GM12865 (cell line): ENCODE data around the gene NES.

Source experiments
- DNase-seq: peaks from one replicate; pipeline ENCODE4 v3.0.0; 2010; ENCODE audit warnings: low read depth
- H3K4me3 ChIP-seq: 2 replicates; pipeline ENCODE4 v1.5.1; 2011; ENCODE audit warnings: mild to moderate bottlenecking, low read depth, low read length, control low read depth
- TF ChIP-seq, protein P1 (sequence below): IDR thresholded peaks from 2 replicates; pipeline ENCODE4 v1.5.1; 2011; ENCODE audit warnings: low read length, control low read depth, low read depth, inconsistent platforms; ENCODE audit not compliant: insufficient read depth; ENCODE audit errors: missing control alignments

Gene NES

DNA sequence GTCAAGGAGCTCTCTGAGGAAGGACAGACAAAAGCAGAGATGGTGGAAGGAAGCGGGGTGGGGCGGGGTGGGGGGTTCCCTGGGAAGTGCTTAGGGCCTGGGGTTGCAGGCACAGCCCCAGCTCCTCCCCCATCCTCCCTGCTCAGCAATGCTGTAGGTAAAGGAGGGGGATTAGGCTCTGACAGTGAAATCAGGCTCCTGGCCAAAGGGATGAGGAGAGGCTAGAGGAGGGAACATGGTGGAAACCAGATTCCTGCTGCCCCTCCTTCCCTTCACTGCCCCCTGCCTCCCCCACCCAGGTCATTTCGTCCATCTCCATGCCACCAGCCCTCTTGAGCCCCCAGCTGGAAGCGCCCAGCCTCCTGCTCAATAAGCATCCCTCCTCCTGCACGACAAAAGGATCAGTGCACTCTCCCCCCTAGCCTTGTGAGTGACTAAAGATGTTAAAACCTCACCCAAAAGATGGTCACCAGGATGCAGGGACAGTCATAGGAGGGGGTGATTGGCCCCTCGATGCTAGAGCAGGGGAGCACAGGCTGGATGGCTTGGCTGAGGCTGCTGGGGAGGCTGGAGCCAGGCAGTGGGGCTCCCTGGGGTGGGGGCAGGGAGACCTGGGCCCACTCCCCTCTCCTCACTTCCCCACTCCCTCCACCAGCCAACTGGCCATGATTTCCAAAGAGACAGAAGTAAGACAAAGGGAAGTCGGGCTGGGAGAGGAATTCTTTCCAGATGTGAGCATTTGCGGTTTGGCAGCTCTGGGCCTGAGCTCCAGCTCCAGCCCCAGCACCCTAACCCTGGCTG lies 30.4 kb upstream of the NES start:
- no peak overlapping the region for H3K4me3 ChIP-seq
- TF ChIP-seq, protein P1, sequence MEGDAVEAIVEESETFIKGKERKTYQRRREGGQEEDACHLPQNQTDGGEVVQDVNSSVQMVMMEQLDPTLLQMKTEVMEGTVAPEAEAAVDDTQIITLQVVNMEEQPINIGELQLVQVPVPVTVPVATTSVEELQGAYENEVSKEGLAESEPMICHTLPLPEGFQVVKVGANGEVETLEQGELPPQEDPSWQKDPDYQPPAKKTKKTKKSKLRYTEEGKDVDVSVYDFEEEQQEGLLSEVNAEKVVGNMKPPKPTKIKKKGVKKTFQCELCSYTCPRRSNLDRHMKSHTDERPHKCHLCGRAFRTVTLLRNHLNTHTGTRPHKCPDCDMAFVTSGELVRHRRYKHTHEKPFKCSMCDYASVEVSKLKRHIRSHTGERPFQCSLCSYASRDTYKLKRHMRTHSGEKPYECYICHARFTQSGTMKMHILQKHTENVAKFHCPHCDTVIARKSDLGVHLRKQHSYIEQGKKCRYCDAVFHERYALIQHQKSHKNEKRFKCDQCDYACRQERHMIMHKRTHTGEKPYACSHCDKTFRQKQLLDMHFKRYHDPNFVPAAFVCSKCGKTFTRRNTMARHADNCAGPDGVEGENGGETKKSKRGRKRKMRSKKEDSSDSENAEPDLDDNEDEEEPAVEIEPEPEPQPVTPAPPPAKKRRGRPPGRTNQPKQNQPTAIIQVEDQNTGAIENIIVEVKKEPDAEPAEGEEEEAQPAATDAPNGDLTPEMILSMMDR, result no peak
- no peak for DNase-seq

GRCh38 chr1:156706657-156707416 lies 29.6 kb upstream of the NES start:
- H3K4me3 ChIP-seq, result peak overlapping the region; percentile 50
- no peak for DNase-seq
- TF ChIP-seq, protein P1, result no peak

DNA sequence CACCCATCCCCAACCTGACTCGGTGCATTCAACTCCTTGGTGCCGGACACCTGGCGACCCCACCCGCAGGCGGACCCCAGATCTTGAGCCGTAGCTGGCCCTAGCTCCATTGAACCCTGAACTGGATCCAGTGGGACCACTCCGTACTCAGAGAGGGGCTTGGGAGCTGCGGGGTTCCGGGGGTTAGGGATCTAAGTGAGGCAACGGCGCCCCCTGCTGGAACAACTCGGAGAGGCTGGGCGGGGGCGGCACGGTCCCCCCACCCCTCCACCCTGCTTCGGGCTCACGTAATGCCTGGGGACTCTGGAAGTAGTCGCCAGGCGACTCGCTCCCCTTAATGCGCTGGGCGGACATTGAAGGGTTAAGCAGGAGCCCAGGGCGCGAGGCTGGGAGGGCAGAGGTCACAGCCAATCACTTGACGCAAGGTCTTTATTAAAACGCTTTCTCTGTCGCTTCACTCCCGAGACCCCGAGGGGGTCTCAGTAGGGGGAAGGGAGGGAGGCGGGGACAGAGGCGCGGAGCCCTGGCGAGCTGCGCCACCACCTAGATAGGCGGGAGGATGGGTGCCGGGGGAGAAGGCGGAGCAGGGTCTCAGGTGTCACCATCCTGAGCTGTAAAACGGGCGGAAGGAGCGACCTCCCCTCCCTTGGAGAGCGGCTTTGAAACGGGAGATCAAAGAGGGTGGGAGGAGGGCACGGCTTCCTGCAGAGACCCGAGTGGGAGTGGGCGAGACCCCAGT lies 28.9 kb upstream of the NES start:
- peak; percentile 54 for DNase-seq
- TF ChIP-seq, protein P1, result peak; percentile 77
- peak overlapping the region; percentile 50 for H3K4me3 ChIP-seq

DNA sequence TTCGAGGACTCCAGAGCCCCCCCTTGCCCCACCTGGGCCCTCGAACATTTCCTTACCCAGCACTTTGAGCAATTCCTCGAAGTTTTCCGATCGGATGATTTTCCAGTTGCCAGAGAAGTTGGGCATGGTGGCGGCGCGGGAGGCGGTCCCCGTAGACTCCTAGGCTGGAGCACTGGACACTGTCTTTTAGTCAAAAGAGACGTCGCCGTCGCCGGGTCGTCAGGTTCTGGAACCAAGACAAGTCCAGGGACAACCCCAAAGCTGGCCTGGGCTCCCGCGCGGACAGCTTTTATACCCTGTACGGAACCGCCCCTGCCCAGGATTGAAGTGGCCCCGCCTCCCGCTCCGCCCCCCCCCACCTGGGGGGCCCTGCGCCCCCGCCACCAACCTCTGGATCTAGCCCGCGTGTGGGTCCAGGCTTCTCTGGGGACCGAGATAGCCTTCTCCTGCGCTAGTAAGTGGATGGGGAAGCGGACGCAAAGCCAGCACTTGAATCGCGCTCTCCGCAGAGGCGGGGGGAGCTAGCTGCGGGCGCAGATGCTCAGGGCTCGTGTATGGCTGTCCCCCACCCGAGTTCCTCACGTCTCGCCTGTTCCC lies 28.2 kb upstream of the NES start, which contains the start of gene CRABP2:
Gene CRABP2, minus strand, starts transcription at position 263 of the 597 bp plus-strand sequence. Its CDS starts 137 bp downstream, at position 126.
- TF ChIP-seq, protein P1, result no peak
- peak within 1 kb of the TSS; percentile 50 for H3K4me3 ChIP-seq
- no peak for DNase-seq

GRCh38 chr1:156704930-156705320 lies 27.7 kb upstream of the NES start:
- no peak overlapping the region for H3K4me3 ChIP-seq
- TF ChIP-seq, protein P1, result no peak
- DNase-seq, result no peak

DNA sequence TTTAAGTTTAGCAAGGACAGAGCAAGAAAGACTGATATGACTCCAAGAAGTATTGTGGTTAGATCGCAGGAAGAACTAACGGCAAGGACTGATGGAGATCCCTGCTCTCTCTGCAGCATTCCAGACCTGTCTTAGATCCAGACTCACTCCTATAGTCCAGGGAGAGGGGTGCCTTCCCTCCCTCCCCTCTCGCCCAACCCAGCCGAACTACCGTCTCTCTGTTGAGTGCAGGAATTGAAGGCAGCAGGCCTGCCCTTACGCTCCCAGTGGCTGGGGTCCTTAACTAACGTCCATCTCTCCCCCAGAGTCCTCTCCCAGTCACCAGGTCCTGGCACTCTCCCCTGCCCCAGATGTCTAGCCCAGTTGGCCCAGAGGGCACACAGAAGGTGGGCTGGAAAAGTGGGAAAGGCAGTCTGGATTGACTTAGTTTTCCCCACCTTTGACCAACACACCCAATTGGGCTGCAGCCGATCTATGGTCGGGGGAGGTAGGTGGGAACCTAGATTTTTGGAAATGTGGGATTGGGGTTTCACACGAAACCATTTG lies 27.0 kb upstream of the NES start:
- no peak for DNase-seq
- no peak overlapping the region for H3K4me3 ChIP-seq
- TF ChIP-seq, protein P1, result no peak
